Smooth muscle cell of the brain vasculature (primary cell): Measurements from ENCODE around the gene DEAF1.
"Not testable (repeated sequence)": the region's sequence is repeated elsewhere in the genome, so short reads cannot be mapped to it uniquely, and the experiment has no call there.

ENCODE experiments used
- DNase-seq: peaks from one replicate; pipeline ENCODE4 v3.0.0-alpha.2; 2012; ENCODE audit warnings: low read depth, low spot score

DEAF1 gene

DNA sequence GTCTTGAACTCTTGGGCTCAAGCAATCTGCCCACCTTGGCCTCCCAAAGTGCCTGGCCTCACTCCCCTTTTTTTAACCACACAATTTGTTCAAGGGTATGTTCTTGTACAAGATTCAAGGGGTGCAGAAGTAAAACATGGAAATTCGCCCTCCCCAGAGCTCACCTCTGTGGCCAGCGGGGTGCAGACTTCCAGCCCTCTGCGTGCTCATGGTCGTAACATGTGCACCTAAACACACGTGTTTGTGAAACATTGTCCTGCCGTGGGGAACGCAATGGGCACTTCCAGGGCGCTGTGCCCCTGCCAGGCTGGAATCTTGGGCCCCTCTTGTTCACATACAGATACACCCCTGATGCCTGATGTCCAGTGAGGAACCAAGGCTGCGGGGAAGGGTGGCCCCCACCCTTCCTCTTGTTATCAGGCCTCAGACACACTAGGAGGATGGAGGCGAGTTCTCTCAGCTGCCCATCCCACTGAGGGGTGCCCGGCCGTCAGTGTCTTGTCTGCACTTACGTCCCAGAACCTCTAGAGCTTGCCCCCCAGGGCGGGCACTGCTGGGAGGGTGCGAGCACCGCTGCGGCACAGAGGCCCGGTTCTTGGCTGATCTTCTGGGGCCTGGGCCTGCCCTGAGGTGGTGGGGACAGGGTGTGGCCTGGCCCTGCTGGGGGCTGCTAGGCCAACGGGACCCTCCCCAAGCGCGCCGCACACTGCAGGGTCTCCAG, 6.9 kb upstream of the DEAF1 start:
- no peak for DNase-seq

DNA sequence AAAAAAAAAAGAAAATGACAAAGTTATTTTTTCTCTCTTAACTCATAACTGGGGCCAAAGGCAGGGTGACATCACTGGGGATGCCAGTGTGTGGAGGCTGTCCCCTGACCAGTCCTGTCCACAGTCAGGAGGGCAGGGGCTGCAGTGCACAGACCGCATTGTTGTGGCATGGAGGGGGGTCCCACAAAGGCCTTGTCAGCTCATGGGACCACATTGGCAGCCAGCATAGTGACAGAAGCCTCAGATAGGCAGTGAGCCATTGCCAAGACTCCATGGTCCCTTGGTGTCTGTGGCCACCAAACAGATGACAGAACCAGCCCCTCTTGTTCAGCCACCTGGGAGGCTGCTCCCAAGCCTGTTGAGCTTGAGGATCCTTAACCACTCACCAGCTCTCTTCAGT, 4.7 kb upstream of the DEAF1 start:
- DNase-seq: no peak

DNA sequence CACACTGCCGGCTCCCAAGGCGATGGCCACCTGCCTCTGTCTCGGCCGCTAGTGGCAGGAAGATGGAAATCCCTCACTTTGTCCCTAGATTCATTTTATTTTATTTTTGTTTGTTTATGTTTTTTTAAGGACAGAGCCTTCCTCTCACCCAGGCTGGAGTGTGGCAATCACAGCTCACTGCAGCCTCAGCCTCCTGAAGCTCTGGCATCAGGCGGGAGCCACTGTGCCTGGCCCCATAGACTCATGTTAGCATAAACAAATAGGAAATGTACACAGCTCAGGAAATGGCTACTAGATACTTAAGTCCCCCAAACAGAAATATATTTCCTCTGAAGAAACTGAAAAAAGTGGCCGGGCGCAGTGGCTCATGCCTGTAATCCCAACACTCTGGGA, 4.1 kb upstream of the DEAF1 start:
- DNase-seq: no peak

DNA sequence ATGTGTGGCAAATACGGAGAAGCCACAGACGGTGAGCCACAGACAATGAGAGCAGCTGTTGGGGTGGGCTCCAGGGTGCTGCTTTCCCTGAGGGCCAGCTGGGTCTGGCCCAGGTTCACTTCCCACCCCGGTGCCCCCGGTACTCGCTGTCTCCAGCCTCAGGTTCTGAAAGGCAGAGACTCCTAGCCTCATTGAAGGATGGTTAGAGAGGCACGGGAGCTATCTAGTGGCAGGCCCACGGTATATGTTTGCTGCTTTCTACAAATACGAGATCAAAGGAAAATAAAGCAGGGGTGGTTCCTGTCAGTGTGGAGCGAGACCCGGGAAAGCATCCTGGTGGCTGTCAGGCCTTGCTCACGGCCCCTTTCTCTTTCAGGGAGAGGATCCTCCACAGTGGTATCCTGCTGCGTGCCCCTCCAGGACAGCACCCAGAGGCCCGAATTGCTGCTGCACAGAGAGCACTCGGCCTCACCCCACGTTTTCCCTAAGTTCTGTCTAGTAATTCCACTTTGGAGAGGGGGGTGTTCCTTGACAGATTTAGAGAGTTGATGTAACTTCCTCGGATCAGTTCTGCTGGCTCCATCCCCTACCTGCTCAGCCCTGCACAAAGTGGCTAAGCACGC, 3.6 kb upstream of the DEAF1 start:
- DNase-seq: no peak

DNA sequence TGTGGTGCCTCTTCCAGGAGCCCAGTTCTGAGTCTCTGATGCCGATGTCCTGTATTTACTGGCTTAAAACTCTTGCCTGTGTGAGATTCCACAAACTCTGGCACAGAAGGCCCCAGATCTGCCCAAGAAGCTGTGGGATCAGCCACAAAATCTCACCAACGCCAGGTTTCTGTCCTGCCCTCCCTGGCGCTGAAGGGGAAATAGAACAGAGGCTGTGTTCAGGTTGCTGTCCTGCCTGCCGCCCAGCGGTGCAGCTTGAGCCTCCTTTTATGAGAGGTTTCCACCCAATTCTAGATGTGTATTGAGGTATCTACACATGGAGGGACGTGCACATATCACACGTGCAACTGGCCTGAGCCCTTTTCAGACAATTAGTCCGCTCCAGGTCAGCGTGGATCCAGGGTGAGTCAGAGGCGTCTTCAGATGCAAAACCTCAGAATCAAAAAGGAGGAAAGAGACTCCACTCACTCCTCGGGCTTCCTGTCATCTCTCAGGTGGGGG, 2.8 kb upstream of the DEAF1 start:
- no peak for DNase-seq

DNA sequence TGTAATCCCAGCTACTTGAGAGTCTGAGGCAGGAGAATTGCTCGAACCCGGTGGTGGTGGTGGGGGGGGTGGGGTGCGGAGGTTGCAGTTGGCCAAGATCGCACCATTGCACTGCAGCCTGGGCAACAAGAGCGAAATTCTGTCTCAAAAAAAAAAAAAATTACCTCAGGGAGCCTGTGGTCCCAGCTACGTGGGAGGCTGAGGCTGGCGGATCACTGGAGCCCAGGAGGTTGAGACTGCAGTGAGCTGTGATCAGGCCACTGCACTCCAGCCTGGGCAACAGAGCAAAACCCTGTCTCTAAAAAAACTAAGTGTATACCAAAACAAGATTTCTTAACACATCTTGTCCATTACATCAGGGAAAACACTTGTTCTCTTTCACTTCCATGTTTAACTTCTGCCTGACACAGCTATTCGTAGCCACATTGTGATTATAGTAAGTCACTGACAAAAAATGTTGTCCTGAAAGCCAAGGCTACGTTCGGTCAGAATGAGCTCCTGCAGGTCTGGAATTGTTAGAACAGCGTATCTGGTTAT, 2.0 kb upstream of the DEAF1 start:
- no peak for DNase-seq

DNA sequence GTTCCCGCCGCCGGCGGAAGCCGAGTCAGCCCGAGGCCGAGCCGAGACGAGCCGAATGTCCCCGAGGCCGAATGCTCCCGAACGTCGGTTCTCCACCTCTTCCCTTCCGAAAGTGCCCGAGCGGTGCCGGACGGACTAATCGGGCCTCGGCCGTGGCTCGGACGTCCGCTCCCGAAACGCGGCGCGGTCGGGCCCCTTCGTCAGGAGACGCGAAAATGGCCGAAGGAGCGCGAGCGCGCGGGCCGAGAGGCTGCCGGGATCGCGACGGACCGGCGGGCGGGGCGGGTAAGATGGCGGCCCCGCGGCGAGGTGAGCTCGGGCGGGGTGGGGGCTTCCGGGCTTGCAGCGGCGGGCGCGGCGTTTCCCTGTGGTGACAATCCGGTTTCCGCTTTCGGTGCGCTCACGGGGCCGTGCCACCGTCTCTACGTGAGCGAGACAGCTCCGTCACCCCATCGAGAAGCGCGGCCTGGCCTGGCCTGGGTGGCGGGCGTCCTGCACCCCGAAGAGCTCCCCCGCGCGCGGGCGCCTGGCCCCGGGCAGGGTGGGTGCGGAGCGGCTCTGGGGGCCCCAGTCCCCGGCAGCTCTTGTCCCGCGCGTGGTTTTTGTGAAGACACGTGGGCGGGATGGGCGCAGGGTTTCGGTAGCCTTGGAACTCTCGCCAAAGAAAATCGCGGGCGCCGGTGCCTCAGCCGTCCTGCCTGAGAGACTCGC, 671 bp upstream of the DEAF1 start, which contains the start of gene TMEM80:
Gene TMEM80 (plus strand): TSS at position 279 of the 711 bp plus-strand sequence. CDS start 12 bp downstream, at position 291.
- DNase-seq: peak; percentile 97

DNA sequence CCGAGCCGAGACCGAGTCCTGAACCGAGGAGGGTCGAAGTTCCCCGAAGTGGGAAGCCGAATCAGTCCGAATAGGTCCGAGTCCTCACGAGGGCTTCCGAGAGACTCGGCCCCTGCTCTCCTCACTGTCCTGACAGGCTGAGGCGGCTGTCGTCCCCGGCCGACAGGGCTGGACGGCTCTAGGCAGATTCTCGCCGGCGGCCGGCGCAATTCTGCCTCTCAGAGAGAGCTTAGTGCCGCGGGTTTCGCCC, 191 bp upstream of the DEAF1 start:
- DNase-seq: no peak

DNA sequence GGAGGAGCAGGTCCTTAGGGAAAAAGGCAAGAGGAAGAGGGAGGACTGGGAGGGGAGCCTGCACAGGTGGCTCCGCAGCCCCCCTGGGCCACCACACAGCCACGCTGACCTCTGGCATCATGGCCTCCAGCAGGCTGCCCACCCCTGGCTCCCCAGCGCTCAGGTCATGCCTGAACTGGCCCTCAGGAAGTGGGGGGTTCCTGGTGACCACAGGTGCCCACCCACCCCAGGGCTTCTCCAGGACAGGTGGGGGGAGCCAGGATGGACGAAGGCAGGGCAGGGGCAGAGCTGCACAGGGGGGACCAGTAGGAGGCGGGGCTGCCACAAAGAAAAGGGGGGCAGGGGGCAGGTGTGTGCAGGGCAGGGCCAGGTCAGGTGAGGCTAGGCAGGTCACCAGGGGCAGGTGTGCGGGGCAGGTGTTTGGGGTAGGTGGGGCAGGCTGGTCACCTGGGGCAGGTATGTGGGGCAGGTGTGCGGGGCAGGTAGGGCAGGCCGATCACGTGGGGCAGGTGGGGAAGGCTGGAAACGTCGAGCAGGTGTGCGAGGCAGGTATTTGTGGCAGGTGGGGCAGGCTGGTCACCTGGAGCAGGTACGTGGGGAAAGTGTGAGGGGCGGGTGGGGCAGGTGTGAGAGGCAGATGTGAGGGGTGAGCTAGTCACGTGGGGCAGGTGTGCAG, 997 bp downstream of the DEAF1 start:
- DNase-seq: no peak

DNA sequence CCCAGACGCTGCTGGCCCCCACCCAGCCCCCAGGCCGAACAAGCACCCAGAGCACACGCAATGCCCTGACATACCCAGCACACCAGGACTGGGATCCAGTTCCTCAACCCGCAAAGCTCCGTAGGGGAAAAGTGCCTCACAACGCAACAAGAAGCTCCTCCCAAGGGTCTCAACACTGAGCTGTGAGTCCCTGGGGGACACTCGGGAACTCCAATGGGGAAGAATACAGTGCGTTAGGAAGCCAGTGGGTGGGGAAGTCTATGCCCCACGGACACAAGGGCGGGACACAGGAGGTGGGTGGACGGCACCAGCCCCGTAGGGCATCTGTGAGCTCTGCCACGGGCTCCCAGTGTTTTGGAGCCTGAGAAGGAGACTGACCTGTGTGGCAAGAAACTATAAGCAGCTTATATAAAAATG, 1.6 kb downstream of the DEAF1 start:
- DNase-seq: no peak

DNA sequence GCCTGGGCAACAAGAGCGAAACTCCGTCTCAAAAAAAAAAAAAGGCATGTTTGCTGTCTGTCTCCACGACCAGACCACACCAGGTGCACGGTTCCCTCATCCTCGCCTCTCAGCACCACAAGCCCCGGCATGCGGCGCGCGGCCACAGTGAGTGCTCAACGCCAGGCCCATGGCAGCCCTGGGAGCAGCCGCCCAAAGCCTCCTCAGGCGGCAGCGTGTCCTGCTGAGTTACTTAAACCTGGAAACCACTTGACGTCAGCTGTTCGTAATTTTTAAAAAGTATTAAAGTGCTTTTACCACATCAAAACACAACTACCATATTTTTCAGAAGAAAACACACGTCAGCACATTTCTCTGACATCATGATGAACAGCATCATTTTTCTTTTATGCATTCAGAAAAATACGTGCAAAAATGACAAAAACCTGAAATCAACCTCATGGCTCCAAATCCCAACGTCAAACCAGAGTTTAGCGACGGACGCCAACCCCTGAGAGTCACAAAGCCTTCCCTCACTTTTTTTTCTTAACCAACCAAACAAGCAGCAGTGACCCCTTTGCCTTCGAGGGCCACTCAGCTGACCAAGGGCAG, 2.1 kb downstream of the DEAF1 start:
- no peak for DNase-seq

DNA sequence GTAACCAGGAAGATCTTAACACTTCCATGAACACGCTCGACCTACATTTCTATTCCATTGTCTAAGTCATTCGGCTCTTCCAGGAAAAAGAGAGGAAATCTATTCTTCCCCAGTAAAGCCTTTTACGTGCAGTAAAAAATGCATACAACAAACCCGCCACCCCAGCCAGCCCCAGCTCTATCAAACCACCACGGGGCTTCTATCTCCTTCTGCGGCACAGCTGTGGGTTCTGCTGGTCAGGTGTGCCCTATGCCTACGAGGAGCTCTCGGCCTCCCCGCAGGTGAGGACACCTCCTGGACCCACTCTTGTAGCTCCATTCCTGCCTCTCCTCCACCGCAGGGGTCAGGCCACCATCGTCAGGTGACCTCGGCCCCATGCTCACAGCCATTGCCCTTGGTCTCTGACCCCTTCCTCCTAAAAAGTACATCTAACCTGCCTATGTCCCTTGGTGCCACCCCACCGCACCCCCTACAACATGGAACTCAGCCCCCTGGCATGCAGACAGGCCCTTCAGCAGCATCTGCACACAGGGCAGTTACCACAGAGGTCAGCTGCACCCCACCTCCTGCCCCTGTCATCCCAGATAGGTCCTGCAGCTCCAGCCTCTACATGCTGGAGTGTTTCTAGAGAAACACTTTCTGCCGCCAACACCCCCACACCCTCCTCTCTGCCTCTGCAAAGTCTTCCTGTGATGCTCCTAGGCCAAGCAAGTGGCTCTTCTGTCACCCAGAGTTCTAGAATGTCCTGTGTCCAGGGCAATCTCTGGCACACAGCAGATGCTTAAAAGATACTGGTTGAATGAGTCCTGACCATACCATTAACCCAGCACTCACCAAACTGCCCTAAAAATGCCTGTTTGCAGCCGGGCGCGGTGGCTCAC, 3.1 kb downstream of the DEAF1 start:
- DNase-seq: no peak

DNA sequence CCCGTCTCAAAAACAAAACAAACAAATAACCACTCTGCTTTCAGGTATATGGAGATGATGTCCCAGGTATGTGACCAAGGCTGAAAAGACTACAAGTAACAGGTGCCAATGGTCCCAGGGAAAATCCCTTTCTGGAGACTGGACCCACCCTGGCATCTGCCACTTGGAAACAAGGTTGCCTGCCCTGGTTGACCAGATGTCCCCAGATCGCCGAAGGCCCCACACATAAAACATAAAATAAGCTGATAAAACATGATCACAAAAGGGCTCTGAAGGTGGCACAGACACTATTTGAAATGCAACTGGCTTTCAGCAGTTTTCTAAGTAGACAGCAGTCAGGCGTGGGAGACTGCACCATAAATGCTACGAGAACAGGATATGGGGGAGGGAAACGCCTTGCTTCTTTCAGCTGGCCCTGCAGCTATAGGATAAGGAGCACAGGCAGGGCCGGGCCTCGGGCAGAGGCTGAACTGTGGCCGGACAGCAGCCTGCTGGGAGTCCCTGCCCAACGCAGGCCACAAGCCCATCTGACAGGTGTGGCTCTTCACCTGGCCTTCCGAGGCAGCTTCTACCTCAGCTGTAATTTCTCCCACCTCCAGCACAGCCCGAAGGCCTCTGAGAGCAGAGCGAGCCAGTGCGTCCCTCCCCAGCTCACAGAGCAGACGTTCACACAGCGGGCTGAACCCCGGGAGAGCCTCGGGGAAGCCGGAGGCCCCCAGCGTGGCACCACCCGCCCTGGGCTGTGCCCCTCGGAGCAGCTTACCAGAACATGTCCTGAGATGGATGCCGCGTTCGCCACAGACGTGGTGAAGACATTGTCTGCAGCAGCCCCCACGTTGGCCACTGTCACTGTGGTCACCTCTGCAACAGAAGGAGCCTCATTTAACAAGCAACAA, 4.0 kb downstream of the DEAF1 start:
- no peak for DNase-seq

DNA sequence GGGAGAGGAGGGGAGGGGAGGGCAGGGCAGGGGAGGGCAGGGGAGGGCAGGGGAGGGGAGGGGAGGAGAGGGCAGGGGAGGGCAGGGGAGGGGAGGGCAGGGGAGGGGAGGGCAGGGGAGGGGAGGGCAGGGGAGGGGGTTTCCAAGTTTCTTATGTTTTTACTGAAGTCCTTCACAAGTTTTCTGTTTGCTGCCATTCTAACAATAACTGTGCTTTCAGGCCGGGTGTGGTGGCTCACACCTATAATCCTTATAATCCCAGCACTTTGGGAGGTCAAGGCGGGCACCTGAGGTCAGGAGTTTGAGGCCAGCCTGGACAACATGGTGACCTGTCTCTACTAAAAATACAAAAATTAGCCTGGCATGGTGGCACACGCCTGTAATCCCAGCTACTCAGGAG, 4.8 kb downstream of the DEAF1 start:
- not testable (repeated sequence) for DNase-seq

DNA sequence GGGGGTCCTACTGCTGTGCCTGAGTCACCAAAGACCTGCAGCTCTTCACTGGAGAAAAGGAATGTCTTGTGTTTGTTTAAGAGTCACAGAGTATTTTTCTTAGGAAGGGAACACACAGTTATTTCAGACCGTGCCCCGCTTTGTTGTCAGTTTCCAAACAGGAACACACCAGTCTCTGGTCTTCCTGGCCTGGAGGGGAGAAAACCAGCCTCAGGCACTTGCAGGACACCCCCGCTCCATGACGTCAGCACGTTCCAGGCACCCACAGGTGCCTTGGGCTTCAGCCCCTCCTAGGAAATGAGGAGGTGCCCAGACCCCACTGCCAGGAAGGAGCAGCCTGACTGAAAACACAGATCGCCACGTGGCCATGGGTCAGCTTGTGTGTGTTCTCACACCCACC, 5.4 kb downstream of the DEAF1 start:
- peak; percentile 79 for DNase-seq

DNA sequence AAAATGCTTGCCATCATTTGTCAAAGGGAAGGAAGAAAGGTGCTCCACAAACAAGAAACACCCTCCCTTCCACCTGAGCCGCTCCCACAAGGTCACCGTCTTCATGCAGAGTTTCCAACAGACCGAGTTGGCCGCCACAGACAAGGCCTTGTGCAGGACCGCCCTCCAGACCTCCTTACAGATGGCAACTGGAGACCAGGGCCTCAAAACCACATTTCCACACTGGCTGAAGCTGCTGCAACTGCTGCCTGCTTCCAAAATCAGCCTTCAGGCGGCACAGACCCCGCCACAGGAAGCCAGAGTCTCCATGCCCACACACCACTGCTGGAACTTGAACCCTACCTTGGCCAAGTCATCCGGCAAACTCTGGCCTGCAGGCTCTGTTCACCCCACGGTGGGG, 6.3 kb downstream of the DEAF1 start:
- no peak for DNase-seq

DNA sequence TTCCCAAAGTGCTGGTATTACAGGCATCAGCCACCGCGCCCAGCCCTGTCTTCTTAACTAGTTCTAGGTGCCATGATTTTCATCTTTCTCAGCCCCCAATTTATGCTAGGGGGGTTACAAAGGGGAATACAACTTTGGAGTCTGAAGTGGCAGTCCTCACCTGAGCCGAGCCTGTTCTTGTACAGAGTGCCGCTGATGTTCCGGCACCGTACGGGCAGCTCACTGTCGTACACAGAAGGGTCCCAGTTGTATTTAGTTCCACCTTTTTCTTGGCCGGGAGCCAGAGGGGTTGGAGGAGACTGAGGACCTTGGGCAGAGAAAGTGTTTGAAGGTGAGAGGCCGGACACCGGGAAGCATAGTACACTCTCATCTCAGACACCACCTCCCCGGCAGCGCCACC, 7.3 kb downstream of the DEAF1 start:
- no peak for DNase-seq

DNA sequence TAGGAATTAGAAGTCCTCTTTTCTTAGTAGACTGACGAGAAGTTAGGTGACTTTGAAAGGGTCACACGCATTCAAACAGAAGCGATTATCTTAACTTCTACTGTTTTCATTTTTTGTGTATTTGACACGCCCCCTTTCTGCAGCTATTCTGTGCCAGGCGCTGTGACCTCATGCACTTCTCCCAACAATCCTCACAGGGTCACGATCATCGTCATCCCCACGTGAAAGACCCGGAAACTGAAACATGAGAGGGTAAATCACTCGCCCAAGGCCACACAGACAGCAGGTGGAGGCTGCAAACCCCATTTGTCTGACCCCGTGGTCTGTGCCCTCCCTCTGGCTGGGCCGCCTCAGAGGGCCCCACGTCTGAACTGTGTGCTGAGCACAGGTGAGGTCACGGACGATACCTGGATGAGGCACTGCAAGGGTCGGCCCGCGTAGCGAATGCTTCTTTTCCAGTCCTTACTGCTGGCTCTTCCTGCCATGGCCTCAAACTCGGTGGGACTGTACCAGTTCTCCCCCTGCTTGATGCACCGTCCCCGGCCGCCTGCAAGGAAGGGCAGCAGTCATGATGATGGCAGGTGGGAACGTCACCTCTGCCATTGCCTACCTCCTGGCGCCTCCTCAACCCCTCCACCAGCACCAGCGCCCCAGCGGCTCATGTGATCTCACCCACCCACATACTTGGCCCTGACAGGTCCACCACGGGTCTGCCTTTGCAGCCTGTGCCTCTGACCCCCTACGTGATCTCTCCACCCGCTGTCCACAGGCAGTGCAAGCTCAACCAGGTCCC, 8.4 kb downstream of the DEAF1 start:
- no peak for DNase-seq

DNA sequence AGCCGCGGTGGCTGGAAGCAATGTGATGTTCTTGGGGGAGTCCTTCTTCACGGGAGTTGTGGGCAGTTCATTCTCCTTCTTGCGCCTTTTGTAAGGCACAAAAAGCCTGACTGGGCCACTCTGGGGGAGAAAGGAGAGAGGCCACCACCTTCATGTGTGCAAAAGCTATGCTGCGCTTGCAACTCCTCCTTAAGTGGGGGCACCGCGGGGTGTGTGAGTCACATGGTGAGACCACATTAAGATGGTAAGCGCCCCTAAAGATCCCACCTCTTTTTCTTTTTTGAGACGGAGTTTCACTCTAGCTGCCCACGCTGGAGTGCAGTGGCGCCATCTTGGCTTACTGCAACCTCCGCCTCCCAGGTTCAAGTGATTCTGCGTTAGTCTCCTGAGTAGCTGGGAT, 14.1 kb downstream of the DEAF1 start:
- DNase-seq: no peak
